SK-N-SH (cell line): ENCODE measurements around the gene NEK9. TPM values are rescaled to one million over a fixed set of nuclear protein-coding genes. Genes with fewer than 3 reads are reported as not detected.

ENCODE experiments used
- CTCF ChIA-PET: fragments of 300-600, 350-600 bp; formaldehyde crosslinking; extraction: SDS; loops from one replicate; lab custom pipeline; 2021; lab: Yijun Ruan, JAX
- POLR2A ChIA-PET: fragments of 350-600 bp; sonication (Branson Sonifier 250); formaldehyde crosslinking; extraction: SDS; loops from one replicate; lab custom pipeline; 2020; ENCODE audit warnings: antibody characterized with exemption, inconsistent platforms; lab: Yijun Ruan, JAX
- DNase-seq: peaks from one replicate; pipeline ENCODE4 v3.0.0; 2012
- H2AFZ ChIP-seq: fragments of 200-600 bp; sonication (generic); 2 replicates; pipeline ENCODE4 v1.8.1; 2016; ENCODE audit warnings: antibody characterized with exemption, mild to moderate bottlenecking, low read depth
- H3F3A ChIP-seq: fragments of 200-600 bp; sonication (generic); replicated peaks from 2 replicates; pipeline ENCODE3; 2016; ENCODE audit warnings: antibody characterized with exemption, mild to moderate bottlenecking; ENCODE audit not compliant: insufficient read depth
- H3K27ac ChIP-seq, 2 experiments: fragments of 200-500 bp in 1 of 2; fragments of 200-600 bp in 1 of 2; sonication (Bioruptor generic) in 1 of 2; sonication (generic), shearing (Covaris generic) in 1 of 2; 2 replicates each; pipeline versions ENCODE4 v1.5.1 to v1.6.1; 2014 to 2016; ENCODE audit warnings: low read depth in 2 of 2, inconsistent platforms in 1 of 2, low read length in 1 of 2, mild to moderate bottlenecking in 1 of 2, mixed read lengths in 1 of 2
- H3K27me3 ChIP-seq: fragments of 200-600 bp; sonication (generic), shearing (Covaris generic); 2 replicates; pipeline ENCODE4 v1.6.1; 2016; ENCODE audit warnings: mixed run types; ENCODE audit not compliant: insufficient read depth
- H3K36me3 ChIP-seq, 2 experiments: fragments of 200-500 bp in 1 of 2; fragments of 200-600 bp in 1 of 2; sonication (Bioruptor generic) in 1 of 2; sonication (generic) in 1 of 2; replicated peaks in 1 of 2; 2 replicates each; pipeline versions ENCODE3 to v1.5.1; 2014 to 2016; ENCODE audit warnings: low read length in 1 of 2, mild to moderate bottlenecking in 1 of 2; ENCODE audit not compliant: insufficient read depth in 2 of 2, control insufficient read depth in 1 of 2
- H3K4me1 ChIP-seq, 2 experiments: fragments of 200-500 bp in 1 of 2; fragments of 200-600 bp in 1 of 2; sonication (Bioruptor generic) in 1 of 2; sonication (generic), shearing (Covaris generic) in 1 of 2; 2 replicates each; pipeline versions ENCODE4 v1.5.1 to v1.6.1; 2014 to 2016; ENCODE audit warnings: low read depth in 1 of 2, low read length in 1 of 2, mixed run types in 1 of 2; ENCODE audit not compliant: insufficient read depth in 2 of 2, control insufficient read depth in 1 of 2
- H3K4me2 ChIP-seq: fragments of 200-600 bp; sonication (generic), shearing (Covaris generic); 2 replicates; pipeline ENCODE4 v1.6.1; 2017; ENCODE audit warnings: mixed run types
- H3K4me3 ChIP-seq, 2 experiments: fragments of 200-500 bp in 1 of 2; fragments of 200-600 bp in 1 of 2; sonication (Bioruptor generic) in 1 of 2; sonication (generic), shearing (Covaris generic) in 1 of 2; 2 replicates each; pipeline versions ENCODE4 v1.5.1 to v1.8.1; 2014 to 2016; ENCODE audit warnings: low read depth in 2 of 2, inconsistent platforms in 1 of 2, low read length in 1 of 2, mild to moderate bottlenecking in 1 of 2, mixed read lengths in 1 of 2, moderate library complexity in 1 of 2
- H3K79me2 ChIP-seq: fragments of 200-600 bp; sonication (generic); 2 replicates; pipeline ENCODE4 v1.8.1; 2017; ENCODE audit warnings: mild to moderate bottlenecking; ENCODE audit not compliant: insufficient read depth
- H3K9ac ChIP-seq: fragments of 200-600 bp; sonication (generic); 2 replicates; pipeline ENCODE4 v1.6.1; 2017; ENCODE audit warnings: mixed run types
- H3K9me2 ChIP-seq: fragments of 200-600 bp; sonication (generic); 2 replicates; pipeline ENCODE4 v1.6.1; 2017; ENCODE audit warnings: mixed run types
- H3K9me3 ChIP-seq: fragments of 200-600 bp; sonication (generic); 2 replicates; pipeline ENCODE4 v1.6.1; 2017; ENCODE audit warnings: mixed run types, mild to moderate bottlenecking, moderate library complexity
- H4K20me1 ChIP-seq: fragments of 200-600 bp; sonication (generic); 2 replicates; pipeline ENCODE4 v1.6.1; 2017; ENCODE audit warnings: mild to moderate bottlenecking, mixed run types; ENCODE audit not compliant: insufficient read depth
- CTCF ChIP-seq: fragments of 200-600 bp; sonication (generic); IDR thresholded peaks from 2 replicates; pipeline ENCODE4 v1.6.1; 2017; ENCODE audit warnings: antibody characterized with exemption, mild to moderate bottlenecking, moderate library complexity
- EP300 ChIP-seq, 2 experiments: IDR thresholded peaks; 2 replicates each; pipeline versions ENCODE4 v1.4.0 to v1.6.1; 2012; ENCODE audit warnings: borderline replicate concordance in 1 of 2, low read depth in 1 of 2, low read length in 1 of 2
- FOSL2 ChIP-seq: IDR thresholded peaks from 2 replicates; pipeline ENCODE4 v1.4.0; 2012; ENCODE audit warnings: low read depth, mild to moderate bottlenecking, moderate library complexity, borderline replicate concordance
- FOXJ3 ChIP-seq: sonication (generic); formaldehyde crosslinking; IDR thresholded peaks from 2 replicates; pipeline ENCODE4 v1.5.1; 2020; ENCODE audit warnings: mild to moderate bottlenecking, missing genetic modification reagents
- FOXM1 ChIP-seq: IDR thresholded peaks from 2 replicates; pipeline ENCODE4 v1.4.0; 2012; ENCODE audit warnings: low read depth, mild to moderate bottlenecking
- GABPA ChIP-seq: IDR thresholded peaks from 2 replicates; pipeline ENCODE4 v1.4.0; 2012; ENCODE audit warnings: low read depth, mild to moderate bottlenecking
- GATA2 ChIP-seq: sonication (generic); formaldehyde crosslinking; IDR thresholded peaks from 2 replicates; pipeline ENCODE4 v1.5.0; 2020; ENCODE audit warnings: mild to moderate bottlenecking, missing genetic modification reagents
- JUND ChIP-seq: IDR thresholded peaks from 2 replicates; pipeline ENCODE4 v1.4.0; 2012
- MAX ChIP-seq: IDR thresholded peaks from 2 replicates; pipeline ENCODE4 v1.4.0; 2012; ENCODE audit warnings: low read depth
- MEF2A ChIP-seq: IDR thresholded peaks from 2 replicates; pipeline ENCODE4 v1.4.0; 2012; ENCODE audit warnings: low read depth, borderline replicate concordance
- NRF1 ChIP-seq: IDR thresholded peaks from 2 replicates; pipeline ENCODE4 v1.6.1; 2012; ENCODE audit warnings: low read depth, mild to moderate bottlenecking, low read length
- POLR2AphosphoS5 ChIP-seq: IDR thresholded peaks from 2 replicates; pipeline ENCODE4 v1.6.1; 2012; ENCODE audit warnings: low read depth, low read length
- SMC3 ChIP-seq: IDR thresholded peaks from 2 replicates; pipeline ENCODE4 v1.6.1; 2012; ENCODE audit warnings: low read depth, low read length, improper control_type of control experiment
- TEAD4 ChIP-seq: IDR thresholded peaks from 2 replicates; pipeline ENCODE4 v1.4.0; 2012; ENCODE audit warnings: mild to moderate bottlenecking, borderline replicate concordance; ENCODE audit not compliant: insufficient read depth
- USF1 ChIP-seq: IDR thresholded peaks from 2 replicates; pipeline ENCODE4 v1.4.0; 2012; ENCODE audit warnings: low read depth, borderline replicate concordance
- YY1 ChIP-seq: IDR thresholded peaks from 2 replicates; pipeline ENCODE4 v1.4.0; 2012; ENCODE audit warnings: low read depth, mild to moderate bottlenecking
- ZBTB33 ChIP-seq: IDR thresholded peaks from 2 replicates; pipeline ENCODE4 v1.4.0; 2012; ENCODE audit warnings: low read depth, borderline replicate concordance
- WGBS: methylation state at CpG from one replicate; pipeline ENCODE4 v1.1.6; 2017; ENCODE audit warnings: low lambda C conversion rate; 5-methylcytosine and 5-hydroxymethylcytosine counted together
- polyA plus RNA-seq, 3 experiments: library from polyadenylated mRNA; depleted of rRNA; stranded (reverse); fragments of >200 nt; gene quantifications; 2 replicates each; pipeline ENCODE4 v1.2.3, GENCODE V29; 2012

The NEK9 gene
- polyA plus RNA-seq, 1 of the 3 experiments (the other 2 are of a cell fraction) = 48.1 TPM

- H3K27me3 ChIP-seq = no peaks in the 10 kb centered on the region
- peaks cover 51 to 54% of the 10 kb centered on the region in 2 experiments for H3K36me3 ChIP-seq
- no peaks in the 10 kb centered on the region for H3K9me2 ChIP-seq
- H3K4me2 ChIP-seq = no peak overlapping the region
- ChIA-PET CTCF (interaction anchor here (0.9 to 15.6 kb wide), 5 partner anchors 15 to 184 kb away, joined by 3 to 290 read pairs (median 33); no protein-coding TSS in a partner anchor), POLR2A (no interaction called here)
- no peak overlapping the region for H3K4me3 ChIP-seq
- no peaks in the 10 kb centered on the region for H3K79me2 ChIP-seq
- H2AFZ ChIP-seq = no peak overlapping the region
- WGBS = 93% methylated on average over 3 of the region's 3 CpGs
- H3K9ac ChIP-seq = no peak overlapping the region
- no peak for TF ChIP-seq FOXM1
- TF ChIP-seq CTCF = no peak
- no peak for TF ChIP-seq USF1
- no peak for TF ChIP-seq TEAD4
- no peak for TF ChIP-seq JUND
- TF ChIP-seq EP300 (IDR thresholded peaks at IDR 0.05; ENCODE audit: borderline replicate concordance in 1 of 2, low read depth in 1 of 2, low read length in 1 of 2) = no peak
- TF ChIP-seq YY1 = no peak
- TF ChIP-seq FOXJ3 (CRISPR knock-in tag) = no peak
- no peak for DNase-seq
- H4K20me1 ChIP-seq = no peaks in the 10 kb centered on the region
- H3K9me3 ChIP-seq = no peaks in the 10 kb centered on the region
- H3F3A ChIP-seq = peaks cover 10% of the 10 kb centered on the region
- H3K4me1 ChIP-seq = no peaks in the 10 kb centered on the region
- H3K27ac ChIP-seq = peak overlapping the region in 1 of 2 experiments; percentile 35; a peak in 1 of 4 replicates
Observed at GRCh38 chr14:75090353-75090752, 36.5 kb downstream of the NEK9 start.

- Histone ChIP-seq H3K27ac (no peak overlapping the region), H3K36me3 (peaks cover 45 to 57% of the 10 kb centered on the region in 2 experiments), H3F3A (peaks cover 10% of the 10 kb centered on the region), H4K20me1 (no peaks in the 10 kb centered on the region), H3K9me3 (no peaks in the 10 kb centered on the region), H3K9me2 (no peaks in the 10 kb centered on the region), H3K4me2 (no peak overlapping the region), H2AFZ (no peak overlapping the region), H3K9ac (no peak overlapping the region), H3K4me3 (no peak overlapping the region), H3K27me3 (no peaks in the 10 kb centered on the region), H3K79me2 (no peaks in the 10 kb centered on the region), H3K4me1 (no peaks in the 10 kb centered on the region)
- POLR2A ChIA-PET = no interaction called here
- DNase-seq = peak; percentile 66
- 61% methylated on average over 7 of the region's 7 CpGs for WGBS
- CTCF ChIA-PET = interaction anchor here (0.6 to 15.6 kb wide), 71 partner anchors 8 to 411 kb away, joined by 3 to 290 read pairs (median 5); partner anchors contain the start of genes ACYP1, EIF2B2, PGF and RPS6KL1
- no peak for TF ChIP-seq JUND
- TF ChIP-seq GATA2 (CRISPR knock-in tag) = no peak
- TF ChIP-seq TEAD4 = no peak
- TF ChIP-seq FOSL2 = no peak
- TF ChIP-seq NRF1 = no peak
- TF ChIP-seq GABPA = no peak
- TF ChIP-seq CTCF = peak; percentile 91
- TF ChIP-seq ZBTB33 = no peak
- no peak for TF ChIP-seq MAX
- no peak for TF ChIP-seq USF1
- TF ChIP-seq SMC3 = peak; percentile 81
- TF ChIP-seq FOXM1 = no peak
- no peak for TF ChIP-seq MEF2A
- no peak for TF ChIP-seq EP300 (IDR thresholded peaks at IDR 0.05; ENCODE audit: borderline replicate concordance in 1 of 2, low read depth in 1 of 2, low read length in 1 of 2)
- TF ChIP-seq POLR2AphosphoS5 = no peak
Observed at GRCh38 chr14:75088566-75089373, 38.1 kb downstream of the NEK9 start.
